GM19099 (cell line): ENCODE results near the gene S100A12.

ENCODE experiments used
- POLR2A ChIP-seq: IDR thresholded peaks from 3 replicates; pipeline ENCODE4 v1.6.1; 2011; ENCODE audit warnings: low read depth; ENCODE audit not compliant: insufficient read length; ENCODE audit errors: extremely low read depth

The S100A12 gene

GRCh38 chr1:153375511-153375910 lies at the start of gene S100A12:
Gene S100A12, minus strand, starts transcription at chr1:153375621. Its CDS starts 1,029 bp downstream, at chr1:153374592.
- TF ChIP-seq POLR2A, result no peak

GRCh38 chr1:153422450-153423068 lies 47.1 kb upstream of the S100A12 start:
- TF ChIP-seq POLR2A, result no peak

GRCh38 chr1:153420306-153420705 lies 44.9 kb upstream of the S100A12 start:
- TF ChIP-seq POLR2A, result no peak

GRCh38 chr1:153417136-153417888 lies 41.9 kb upstream of the S100A12 start:
- TF ChIP-seq POLR2A, result no peak

GRCh38 chr1:153415850-153416570 lies 40.6 kb upstream of the S100A12 start, which contains the start of gene S100A7A:
Gene S100A7A, plus strand, starts transcription at chr1:153416520. Its CDS starts 1,563 bp downstream, at chr1:153418083.
- TF ChIP-seq POLR2A, result no peak

- no peak for TF ChIP-seq POLR2A
These were observed 29.3 kb upstream of the S100A12 start for GRCh38 chr1:153404768-153405167.

- no peak for TF ChIP-seq POLR2A
These were observed 28.7 kb upstream of the S100A12 start for GRCh38 chr1:153404086-153404635.

GRCh38 chr1:153403421-153404085 lies 28.1 kb upstream of the S100A12 start:
- TF ChIP-seq POLR2A, result no peak

GRCh38 chr1:153402226-153402625 lies 26.8 kb upstream of the S100A12 start:
- no peak for TF ChIP-seq POLR2A

- no peak for TF ChIP-seq POLR2A
These were observed 26.0 kb upstream of the S100A12 start for GRCh38 chr1:153401461-153401860.

GRCh38 chr1:153400244-153400643 lies 24.8 kb upstream of the S100A12 start:
- no peak for TF ChIP-seq POLR2A

- TF ChIP-seq POLR2A, result no peak
These were observed 24.1 kb upstream of the S100A12 start for GRCh38 chr1:153399401-153400055.

GRCh38 chr1:153397924-153398651 lies 22.7 kb upstream of the S100A12 start:
- no peak for TF ChIP-seq POLR2A
